ENCODE results near the gene IVNS1ABP.

DNA sequence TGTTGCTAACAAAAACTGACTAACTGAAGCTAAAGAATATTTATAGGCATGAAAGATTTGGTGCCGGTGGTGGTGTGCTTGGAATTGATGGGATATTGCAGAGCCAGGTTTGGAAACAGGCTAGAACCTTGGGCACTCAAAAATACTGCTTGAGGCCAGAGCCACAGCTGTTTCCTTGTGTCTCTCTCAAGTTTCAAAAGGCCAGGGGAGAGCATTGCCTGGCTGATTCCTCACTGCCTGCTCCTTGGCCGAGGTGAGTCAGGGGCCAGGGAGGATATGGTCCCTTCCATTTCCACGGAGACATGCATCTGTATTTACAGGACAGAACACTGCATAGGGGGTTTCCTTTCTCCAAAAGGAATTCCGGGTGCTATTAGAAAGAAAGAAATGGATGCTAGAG lies 36.1 kb upstream of the IVNS1ABP start:
- TF ChIP-seq, protein P1, sequence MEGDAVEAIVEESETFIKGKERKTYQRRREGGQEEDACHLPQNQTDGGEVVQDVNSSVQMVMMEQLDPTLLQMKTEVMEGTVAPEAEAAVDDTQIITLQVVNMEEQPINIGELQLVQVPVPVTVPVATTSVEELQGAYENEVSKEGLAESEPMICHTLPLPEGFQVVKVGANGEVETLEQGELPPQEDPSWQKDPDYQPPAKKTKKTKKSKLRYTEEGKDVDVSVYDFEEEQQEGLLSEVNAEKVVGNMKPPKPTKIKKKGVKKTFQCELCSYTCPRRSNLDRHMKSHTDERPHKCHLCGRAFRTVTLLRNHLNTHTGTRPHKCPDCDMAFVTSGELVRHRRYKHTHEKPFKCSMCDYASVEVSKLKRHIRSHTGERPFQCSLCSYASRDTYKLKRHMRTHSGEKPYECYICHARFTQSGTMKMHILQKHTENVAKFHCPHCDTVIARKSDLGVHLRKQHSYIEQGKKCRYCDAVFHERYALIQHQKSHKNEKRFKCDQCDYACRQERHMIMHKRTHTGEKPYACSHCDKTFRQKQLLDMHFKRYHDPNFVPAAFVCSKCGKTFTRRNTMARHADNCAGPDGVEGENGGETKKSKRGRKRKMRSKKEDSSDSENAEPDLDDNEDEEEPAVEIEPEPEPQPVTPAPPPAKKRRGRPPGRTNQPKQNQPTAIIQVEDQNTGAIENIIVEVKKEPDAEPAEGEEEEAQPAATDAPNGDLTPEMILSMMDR (IDR thresholded peaks at IDR 0.05 in 2 of 3, conservative IDR thresholded peaks at IDR 0.05 in 1 of 3; ENCODE audit: borderline replicate concordance in 1 of 3, insufficient read depth in 1 of 3, low read depth in 2 of 3, low read length in 2 of 3): no peak
- TF ChIP-seq EZH2 (IDR thresholded peaks at IDR 0.05) (no peak), POLR2A (IDR thresholded peaks at IDR 0.05; ENCODE audit: borderline replicate concordance, extremely low read depth, insufficient read depth, insufficient read length) (no peak)

Data from HCT116 (cell line).